ENCODE results near the gene BMAL1.

BMAL1 gene

DNA sequence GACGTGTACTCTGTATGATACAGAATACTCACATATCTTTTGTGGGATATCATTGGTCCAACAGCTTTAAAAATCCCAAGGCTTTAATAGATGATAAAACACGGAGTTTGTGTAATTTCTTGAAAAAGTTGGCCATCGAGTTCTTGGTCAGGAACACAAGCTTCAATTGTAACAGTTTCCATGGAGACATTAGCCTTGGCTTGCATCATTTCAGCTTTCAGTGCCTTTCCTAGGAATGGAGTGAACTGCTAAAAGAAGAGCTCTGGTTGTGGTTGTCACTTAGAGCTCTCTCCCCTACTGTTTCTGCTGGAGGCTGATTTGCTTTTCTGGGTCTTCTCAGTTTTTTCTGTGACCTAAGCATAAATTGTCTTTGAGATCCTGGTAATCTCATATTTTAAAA is 14.2 kb downstream of the BMAL1 start:
- DNase-seq = no peak

GRCh38 chr11:13292970-13293369 is 15.4 kb downstream of the BMAL1 start:
- no peak for DNase-seq

DNA sequence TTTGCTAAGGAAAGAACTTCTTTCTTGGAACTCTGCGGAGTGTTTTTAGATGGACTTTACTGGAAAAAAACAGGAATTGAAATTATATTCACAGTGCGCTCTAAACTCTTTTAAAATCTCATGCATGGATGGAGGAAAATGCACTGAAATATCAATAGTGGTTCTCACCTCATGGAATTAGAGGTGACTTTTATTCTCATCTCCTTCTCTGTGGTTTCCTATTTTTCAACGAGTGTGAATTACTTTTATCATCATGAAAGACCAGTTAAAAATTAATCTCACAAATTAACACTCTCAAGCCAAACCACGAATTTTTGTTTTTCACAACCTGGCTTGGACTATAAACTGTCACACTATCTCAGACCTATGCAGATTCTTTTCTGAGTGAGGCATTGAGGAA is 16.6 kb downstream of the BMAL1 start:
- DNase-seq = no peak

- no peak for DNase-seq
Observed at GRCh38 chr11:13294771-13295579, 17.4 kb downstream of the BMAL1 start.

DNA sequence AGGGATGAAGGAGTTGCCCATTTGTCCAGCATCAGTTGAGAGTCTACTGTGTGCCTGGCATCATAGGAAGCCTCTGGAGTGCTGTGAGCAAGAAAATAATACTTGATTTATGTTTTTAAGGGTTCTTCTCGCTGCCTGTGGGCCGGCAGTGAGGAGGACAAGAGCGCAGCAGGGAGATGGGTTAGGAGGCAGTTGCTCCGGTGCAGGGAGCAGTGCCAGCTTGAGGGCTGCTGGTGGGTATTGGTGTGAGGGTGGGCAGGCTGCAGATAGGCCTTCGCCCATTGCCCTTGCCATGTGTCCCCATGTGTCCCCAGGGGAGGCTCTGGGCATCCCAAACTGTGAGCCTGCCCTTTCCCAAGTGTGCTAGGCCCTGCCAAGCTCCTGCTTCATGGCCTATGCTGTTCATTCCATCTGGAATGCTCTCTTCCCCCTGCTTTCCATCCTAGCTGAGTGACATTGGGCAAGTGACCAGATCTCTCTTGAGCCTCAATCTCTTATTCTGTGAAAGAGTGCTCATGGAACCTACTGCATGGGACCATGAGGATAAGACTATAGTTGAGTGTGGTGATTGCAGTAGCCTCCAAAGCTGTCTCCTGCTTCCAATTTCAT is 19.8 kb downstream of the BMAL1 start:
- no peak for DNase-seq

GRCh38 chr11:13297917-13298356 is 20.3 kb downstream of the BMAL1 start:
- no peak for DNase-seq

- no peak for DNase-seq
Observed at GRCh38 chr11:13298765-13299164, 21.2 kb downstream of the BMAL1 start.

DNA sequence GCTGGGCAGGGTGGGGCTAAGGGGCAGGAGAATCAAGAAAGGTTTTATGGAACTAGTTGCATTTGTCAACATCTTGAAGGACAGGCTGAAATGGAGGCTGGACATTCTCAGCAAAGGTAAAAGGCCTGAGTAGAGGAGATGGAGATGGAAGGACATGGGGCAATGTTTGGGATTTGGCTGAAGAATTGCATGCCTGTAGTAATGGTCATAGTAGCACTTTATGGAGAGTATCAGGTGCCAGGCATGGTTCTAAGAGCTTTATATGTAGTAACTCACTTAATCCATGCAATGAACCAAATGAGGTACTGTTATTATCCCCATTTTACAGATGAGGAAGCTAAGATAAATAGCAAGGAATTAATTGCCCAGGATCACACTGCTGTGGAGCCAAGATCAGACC is 23.9 kb downstream of the BMAL1 start:
- no peak for DNase-seq

- no peak for DNase-seq
Observed at GRCh38 chr11:13302420-13302958, 24.9 kb downstream of the BMAL1 start.

DNA sequence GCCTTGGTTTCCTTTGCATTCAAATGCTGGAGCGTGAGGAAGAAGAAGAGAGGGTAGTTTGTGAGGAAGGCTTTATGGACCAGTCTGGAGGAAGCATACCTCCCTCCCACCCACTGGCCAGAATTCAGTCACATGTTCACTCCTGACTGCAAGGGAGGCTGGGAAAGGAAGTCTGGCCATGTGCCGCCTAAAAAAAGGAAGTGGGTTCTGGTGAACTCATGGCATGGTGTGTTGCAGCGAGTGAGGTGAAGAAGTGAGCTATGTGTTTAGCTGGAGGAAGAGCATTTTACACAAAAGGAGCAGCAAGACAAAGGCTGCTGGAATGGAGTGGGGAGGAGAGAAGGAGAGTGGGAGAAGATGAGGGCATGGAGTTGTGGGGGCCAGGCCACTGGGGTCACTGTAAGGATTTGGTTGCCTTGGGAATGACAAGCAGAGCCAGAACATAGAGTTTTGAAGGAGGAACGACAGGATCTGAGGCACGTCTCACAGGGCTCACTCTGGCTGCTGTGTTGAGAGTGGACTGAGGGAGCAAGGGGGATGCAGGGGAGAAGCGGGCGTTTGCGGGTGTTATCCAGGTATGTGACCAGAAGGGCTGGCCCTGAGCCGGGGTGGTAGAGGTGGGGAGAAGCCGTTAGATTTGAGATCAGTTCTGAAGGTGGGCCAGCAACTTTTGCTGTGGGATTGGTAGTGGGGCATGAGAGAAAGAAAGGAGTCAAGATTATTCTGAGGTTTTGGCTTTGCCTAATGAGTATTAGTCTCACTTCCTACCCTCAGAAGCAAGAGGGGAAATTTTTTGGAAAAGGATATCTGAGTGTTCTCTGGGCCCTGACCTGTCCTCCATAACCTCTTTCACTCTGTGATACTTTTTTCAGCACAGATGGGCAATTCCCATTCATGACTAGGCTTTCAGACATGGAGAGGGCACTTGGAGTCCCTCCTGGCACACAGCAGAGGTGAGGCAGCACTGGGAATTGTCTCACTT is 26.4 kb downstream of the BMAL1 start:
- no peak for DNase-seq

DNA sequence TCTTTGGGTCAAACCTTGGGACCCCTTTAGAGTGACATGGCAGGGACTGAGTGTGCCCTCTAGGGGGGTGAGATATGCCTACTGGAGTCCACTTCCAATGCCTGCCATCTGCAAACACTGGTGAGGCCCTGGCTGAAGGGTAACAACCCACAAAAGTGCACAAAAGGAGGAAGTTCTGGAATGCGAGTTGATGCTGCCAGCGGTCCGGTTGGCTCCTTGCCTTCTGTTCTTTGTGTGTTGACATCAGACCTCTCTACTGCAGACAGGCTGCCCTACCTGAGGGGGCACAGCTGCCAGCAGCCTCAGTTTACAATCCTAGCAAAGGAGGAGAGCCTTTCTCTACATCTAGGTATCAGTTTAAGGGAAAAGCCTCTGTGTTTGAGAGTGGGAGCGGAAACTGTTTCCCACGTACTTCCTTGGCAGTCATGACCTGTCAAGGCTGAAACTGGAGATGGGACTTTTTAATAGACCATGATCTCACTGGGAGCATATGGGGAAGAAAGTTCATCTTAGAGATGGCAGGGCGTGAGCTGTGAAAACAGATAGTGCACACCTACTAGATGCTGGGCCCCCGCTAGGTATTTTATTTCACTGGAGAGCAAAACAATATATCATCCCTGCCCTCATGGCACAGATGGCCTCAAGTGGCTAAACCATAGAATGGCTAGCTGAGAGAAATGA is 27.2 kb downstream of the BMAL1 start:
- no peak for DNase-seq

- DNase-seq = no peak
Observed at GRCh38 chr11:13308704-13309103, 31.1 kb downstream of the BMAL1 start.

DNA sequence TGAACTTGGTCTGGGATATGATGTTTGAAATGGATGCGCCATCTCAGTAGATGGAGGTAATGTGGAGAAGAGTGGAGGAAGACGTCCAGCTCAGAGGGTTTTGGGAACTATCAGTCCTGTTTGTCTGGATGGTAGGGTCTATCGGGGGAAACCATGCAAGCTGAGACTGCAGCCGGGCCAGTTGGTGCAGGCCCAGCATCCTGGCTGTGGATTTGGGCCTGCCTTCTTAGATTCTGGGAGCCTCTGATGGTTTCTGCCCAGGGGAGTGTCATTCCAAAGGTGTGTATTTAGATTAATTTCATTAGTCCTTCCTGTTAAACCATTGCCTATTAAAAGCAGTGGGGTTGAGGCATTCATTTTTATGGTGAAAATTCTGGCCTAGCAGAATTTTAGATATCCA is 31.6 kb downstream of the BMAL1 start:
- no peak for DNase-seq

- no peak for DNase-seq
Observed at GRCh38 chr11:13310443-13310842, 32.9 kb downstream of the BMAL1 start.

- DNase-seq = no peak
Observed at GRCh38 chr11:13311570-13311969, 34.0 kb downstream of the BMAL1 start.

GRCh38 chr11:13313005-13313819 is 35.6 kb downstream of the BMAL1 start:
- no peak for DNase-seq

GRCh38 chr11:13314676-13315394 is 37.2 kb downstream of the BMAL1 start:
- DNase-seq = no peak

- no peak for DNase-seq
Observed at GRCh38 chr11:13315517-13316432, 38.2 kb downstream of the BMAL1 start.

DNA sequence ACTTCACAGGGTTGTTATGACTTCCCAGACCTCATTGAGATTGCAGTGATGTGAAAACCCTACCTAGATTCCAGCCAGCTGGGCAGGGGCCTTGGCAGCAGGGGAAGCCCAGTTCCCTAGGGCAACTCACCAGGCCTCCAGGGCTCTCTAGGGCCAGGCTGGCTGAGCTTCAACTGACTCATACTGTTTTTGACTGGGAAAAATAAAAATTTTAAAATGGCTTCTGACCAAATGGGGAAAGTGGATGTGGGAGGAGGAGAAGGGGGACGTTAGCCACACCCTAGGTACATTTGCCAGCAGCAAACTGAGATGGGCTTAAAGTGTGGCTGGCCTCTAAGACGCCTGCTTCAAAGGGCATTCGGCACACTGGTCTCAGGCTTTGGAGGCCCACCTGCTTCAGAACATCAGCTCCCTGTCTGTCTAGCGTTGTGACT is 39.0 kb downstream of the BMAL1 start:
- peak; percentile 24 for DNase-seq
